T-cell (primary cell): ENCODE data around the gene STK39. TPM values are rescaled to one million over a fixed set of nuclear protein-coding genes. Genes with fewer than 3 reads are reported as not detected.

Experiments
- ATAC-seq, 4 experiments: fragments of 200-7000 bp in 3 of 4; fragments of 150-1000 bp in 1 of 4; cut with Tn5 transposase; replicated peaks in 1 of 4; 1 replicate in 3 of 4; 2 replicates in 1 of 4; pipeline ENCODE4 v1.10.0; 2021; ENCODE audit warnings: moderate library complexity in 3 of 4, mild to moderate bottlenecking in 2 of 4, moderate number of reproducible peaks in 1 of 4
- CTCF ChIA-PET, 2 donors: fragments of 300-600 bp; sonication (Branson Sonifier 250); formaldehyde crosslinking; loops; one replicate each; lab custom pipeline; 2022; ENCODE audit warnings: antibody characterized with exemption in 2 of 2; lab: Charles Lee
- POLR2A ChIA-PET, 2 donors: fragments of 300-600 bp; sonication (Branson Sonifier 250); formaldehyde crosslinking; loops; one replicate each; lab custom pipeline; 2022; ENCODE audit warnings: antibody characterized with exemption in 2 of 2; lab: Charles Lee
- DNase-seq, 35 experiments: peaks; one replicate each; pipeline versions ENCODE4 v3.0.0 to v3.0.0-alpha.2; 2013 to 2023
- H3K27ac ChIP-seq: one replicate; pipeline ENCODE4 v1.5.1; 2013; ENCODE audit warnings: low read length
- H3K27me3 ChIP-seq, 2 experiments: replicated peaks in 1 of 2; 1 replicate in 1 of 2; 2 replicates in 1 of 2; pipeline versions ENCODE4 v1.6.1 to v1.7.0; 2013; ENCODE audit warnings: low read length in 1 of 2, mixed read lengths in 1 of 2; ENCODE audit not compliant: control insufficient read depth in 2 of 2, insufficient read depth in 2 of 2; ENCODE audit errors: extremely low read depth in 1 of 2
- H3K36me3 ChIP-seq, 2 donors: 1 replicate in 1 of 2; 2 replicates in 1 of 2; pipeline versions ENCODE4 v1.6.1 to v1.7.0; 2013; ENCODE audit warnings: low read length in 1 of 2; ENCODE audit not compliant: control insufficient read depth in 2 of 2, insufficient read depth in 1 of 2; ENCODE audit errors: extremely low read depth in 1 of 2
- H3K4me1 ChIP-seq, 2 experiments: 1 replicate in 1 of 2; 2 replicates in 1 of 2; pipeline versions ENCODE4 v1.6.1 to v1.7.0; 2013; ENCODE audit warnings: low read length in 2 of 2, mixed read lengths in 1 of 2; ENCODE audit not compliant: insufficient read depth in 2 of 2, control insufficient read depth in 1 of 2; ENCODE audit errors: extremely low read depth in 1 of 2
- H3K4me3 ChIP-seq, 2 donors: 1 replicate in 1 of 2; 2 replicates in 1 of 2; pipeline versions ENCODE4 v1.5.1 to v1.7.0; 2013; ENCODE audit warnings: mild to moderate bottlenecking in 2 of 2, low read length in 1 of 2, moderate library complexity in 1 of 2; ENCODE audit not compliant: control insufficient read depth in 1 of 2; ENCODE audit errors: extremely low read depth in 1 of 2
- H3K9me3 ChIP-seq: 2 replicates; pipeline ENCODE4 v1.7.0; 2013
- H3K27ac Mint-ChIP-seq, 2 donors: one replicate each; pipeline ENCODE4 v1.8.0; 2020 to 2021; ENCODE audit warnings: mild to moderate bottlenecking in 2 of 2, mixed read lengths in 2 of 2
- H3K27me3 Mint-ChIP-seq, 2 donors: one replicate each; pipeline ENCODE4 v1.8.0; 2021 to 2022; ENCODE audit warnings: mixed read lengths in 2 of 2
- H3K36me3 Mint-ChIP-seq: one replicate; pipeline ENCODE4 v1.8.0; 2021; ENCODE audit warnings: mixed read lengths
- H3K4me1 Mint-ChIP-seq, 3 donors: one replicate each; pipeline ENCODE4 v1.8.0; 2020 to 2022; ENCODE audit warnings: mixed read lengths in 3 of 3, mild to moderate bottlenecking in 1 of 3
- H3K4me3 Mint-ChIP-seq, 3 donors: one replicate each; pipeline ENCODE4 v1.8.0; 2020 to 2022; ENCODE audit warnings: mild to moderate bottlenecking in 3 of 3, mixed read lengths in 3 of 3, moderate library complexity in 3 of 3
- H3K9me3 Mint-ChIP-seq, 3 donors: one replicate each; pipeline ENCODE4 v1.8.0; 2020 to 2022; ENCODE audit warnings: mixed read lengths in 3 of 3
- WGBS: methylation state at CpG from one replicate; pipeline ENCODE4 v1.1.5; 2013; ENCODE audit warnings: missing lambda C conversion rate; ENCODE audit not compliant: insufficient coverage; 5-methylcytosine and 5-hydroxymethylcytosine counted together
- total RNA-seq, 35 experiments: library from RNA in 6 of 35; stranded (reverse) in 6 of 35; fragments of 120-200 nt in 1 of 35; gene quantifications; one replicate each; pipeline versions ENCODE4 v1.2.1 to v1.2.4 and lab custom pipeline; 2013 to 2026

The STK39 gene
- total RNA-seq, 5 donors from 2014 or later (not counting 1 experiment from before 2014, with no cell fraction given), result 15.4 to 25.8 (median 21.0) TPM

- Mint-ChIP-seq H3K36me3 (peaks cover 75% of the 10 kb centered on the region), H3K9me3 (no peaks in the 10 kb centered on the region), H3K27ac (no peak overlapping the region), H3K27me3 (no peaks in the 10 kb centered on the region), H3K4me3 (no peak overlapping the region), H3K4me1 (no peaks in the 10 kb centered on the region)
- Histone ChIP-seq H3K36me3 (peaks cover 3 to 29% of the 10 kb centered on the region in 2 donors), H3K27me3 (no peaks in the 10 kb centered on the region), H3K27ac (no peak overlapping the region), H3K4me1 (no peaks in the 10 kb centered on the region), H3K9me3 (no peaks in the 10 kb centered on the region), H3K4me3 (no peak overlapping the region)
- CTCF ChIA-PET, result interaction anchor here in 1 of 2 donors (1.2 kb wide), 1 partner anchor 156 kb away, joined by 3 read pairs; no protein-coding TSS in a partner anchor
- DNase-seq, result no peak
- ATAC-seq, result no peak
- POLR2A ChIA-PET, result no interaction called here
- 90% methylated on average over 8 of the region's 10 CpGs for WGBS
These were observed 284.8 kb downstream of the STK39 start for GRCh38 chr2:167962436-167963226.

GRCh38 chr2:167961536-167962048 lies 285.8 kb downstream of the STK39 start:
- no peaks in the 10 kb centered on the region for H3K9me3 Mint-ChIP-seq
- H3K27ac Mint-ChIP-seq, result no peak overlapping the region
- Histone ChIP-seq H3K27ac (no peak overlapping the region), H3K4me3 (no peak overlapping the region), H3K36me3 (peaks cover 3 to 25% of the 10 kb centered on the region in 2 donors), H3K27me3 (no peaks in the 10 kb centered on the region), H3K4me1 (no peaks in the 10 kb centered on the region), H3K9me3 (no peaks in the 10 kb centered on the region)
- DNase-seq, result no peak
- no peaks in the 10 kb centered on the region for H3K4me1 Mint-ChIP-seq
- CTCF ChIA-PET, result no interaction called here
- WGBS, result 100% methylated on average over 1 of the region's 3 CpGs
- peaks cover 78% of the 10 kb centered on the region for H3K36me3 Mint-ChIP-seq
- H3K27me3 Mint-ChIP-seq, result no peaks in the 10 kb centered on the region
- POLR2A ChIA-PET, result interaction anchor here in 1 of 2 donors (0.7 kb wide), 1 partner anchor 578 kb away, joined by 3 read pairs; no protein-coding TSS in a partner anchor
- ATAC-seq, result no peak
- H3K4me3 Mint-ChIP-seq, result no peak overlapping the region

GRCh38 chr2:167960089-167960747 lies 287.2 kb downstream of the STK39 start:
- no peaks in the 10 kb centered on the region for H3K4me1 Mint-ChIP-seq
- H3K4me3 Mint-ChIP-seq, result no peak overlapping the region
- no peak overlapping the region for H3K27ac Mint-ChIP-seq
- WGBS, result 100% methylated on average over 4 of the region's 9 CpGs
- ATAC-seq, result no peak
- POLR2A ChIA-PET, result no interaction called here
- H3K27me3 ChIP-seq, result no peaks in the 10 kb centered on the region
- H3K27me3 Mint-ChIP-seq, result no peaks in the 10 kb centered on the region
- H3K4me3 ChIP-seq, result no peak overlapping the region
- DNase-seq, result no peak
- H3K36me3 Mint-ChIP-seq, result peaks cover 72% of the 10 kb centered on the region
- no peaks in the 10 kb centered on the region for H3K9me3 Mint-ChIP-seq
- H3K4me1 ChIP-seq, result no peaks in the 10 kb centered on the region
- no peak overlapping the region for H3K27ac ChIP-seq
- CTCF ChIA-PET, result no interaction called here
- no peaks in the 10 kb centered on the region for H3K9me3 ChIP-seq
- H3K36me3 ChIP-seq, result peaks cover 3 to 28% of the 10 kb centered on the region in 2 donors

GRCh38 chr2:167957662-167958061 lies 289.7 kb downstream of the STK39 start:
- no peaks in the 10 kb centered on the region for H3K9me3 ChIP-seq
- H3K27ac Mint-ChIP-seq, result no peak overlapping the region
- DNase-seq (no peak), ATAC-seq (no peak)
- H3K4me3 ChIP-seq, result no peak overlapping the region
- peaks cover 3 to 15% of the 10 kb centered on the region in 2 donors for H3K36me3 ChIP-seq
- no peaks in the 10 kb centered on the region for H3K4me1 Mint-ChIP-seq
- no peaks in the 10 kb centered on the region for H3K27me3 Mint-ChIP-seq
- ChIA-PET CTCF (interaction anchor here in 1 of 2 donors (0.6 kb wide), 1 partner anchor 10 kb away, joined by 3 read pairs; no protein-coding TSS in a partner anchor), POLR2A (no interaction called here)
- no peaks in the 10 kb centered on the region for H3K4me1 ChIP-seq
- H3K27ac ChIP-seq, result no peak overlapping the region
- H3K4me3 Mint-ChIP-seq, result no peak overlapping the region
- no CpG with 5 or more reads among the region's 2 CpGs for WGBS
- H3K27me3 ChIP-seq, result no peaks in the 10 kb centered on the region
- peaks cover 60% of the 10 kb centered on the region for H3K36me3 Mint-ChIP-seq
- H3K9me3 Mint-ChIP-seq, result no peaks in the 10 kb centered on the region

GRCh38 chr2:167955264-167955906 lies 292.0 kb downstream of the STK39 start:
- Histone ChIP-seq H3K4me1 (no peaks in the 10 kb centered on the region), H3K27ac (no peak overlapping the region), H3K27me3 (no peaks in the 10 kb centered on the region), H3K36me3 (peaks cover 0 to 10% of the 10 kb centered on the region in 2 donors), H3K9me3 (no peaks in the 10 kb centered on the region), H3K4me3 (no peak overlapping the region)
- Mint-ChIP-seq H3K36me3 (peaks cover 46% of the 10 kb centered on the region), H3K9me3 (no peaks in the 10 kb centered on the region), H3K4me1 (no peaks in the 10 kb centered on the region), H3K4me3 (no peak overlapping the region), H3K27me3 (no peaks in the 10 kb centered on the region), H3K27ac (no peak overlapping the region)
- ATAC-seq (no peak), DNase-seq (no peak)
- WGBS, result no CpG with 5 or more reads among the region's 6 CpGs
- ChIA-PET POLR2A (interaction anchor here in 1 of 2 donors (0.7 kb wide), 1 partner anchor 13 kb away, joined by 3 read pairs; no protein-coding TSS in a partner anchor), CTCF (interaction anchor here in 1 of 2 donors (0.6 kb wide), 1 partner anchor 173 kb away, joined by 3 read pairs; no protein-coding TSS in a partner anchor)

- no peak overlapping the region for H3K4me3 Mint-ChIP-seq
- H3K4me1 ChIP-seq, result no peaks in the 10 kb centered on the region
- no peaks in the 10 kb centered on the region for H3K27me3 ChIP-seq
- peaks cover 37% of the 10 kb centered on the region for H3K36me3 Mint-ChIP-seq
- H3K27ac Mint-ChIP-seq, result no peak overlapping the region
- POLR2A ChIA-PET, result interaction anchor here in 1 of 2 donors (0.7 kb wide), 1 partner anchor 13 kb away, joined by 3 read pairs; no protein-coding TSS in a partner anchor
- no CpG with 5 or more reads among the region's 2 CpGs for WGBS
- H3K27me3 Mint-ChIP-seq, result no peaks in the 10 kb centered on the region
- no peaks in the 10 kb centered on the region for H3K9me3 Mint-ChIP-seq
- ATAC-seq (no peak), DNase-seq (no peak)
- H3K27ac ChIP-seq, result no peak overlapping the region
- no peaks in the 10 kb centered on the region for H3K9me3 ChIP-seq
- no peaks in the 10 kb centered on the region for H3K4me1 Mint-ChIP-seq
- CTCF ChIA-PET, result interaction anchor here in 1 of 2 donors (0.6 kb wide), 1 partner anchor 174 kb away, joined by 3 read pairs; no protein-coding TSS in a partner anchor
- peaks cover 0 to 6% of the 10 kb centered on the region in 2 donors for H3K36me3 ChIP-seq
- H3K4me3 ChIP-seq, result no peak overlapping the region
These were observed 292.9 kb downstream of the STK39 start for GRCh38 chr2:167954495-167954894.
